Neural cell (in vitro differentiated cells): ENCODE results near the gene DNAH8. TPM values are rescaled to one million over a fixed set of nuclear protein-coding genes. Genes with fewer than 3 reads are reported as not detected.
"Not testable (repeated sequence)": the region's sequence is repeated elsewhere in the genome, so short reads cannot be mapped to it uniquely, and the experiment has no call there.

ENCODE experiments used
- H2AFZ ChIP-seq: fragments of 200-600, 300-800 bp; sonication (generic), shearing (Covaris generic); 2 replicates; pipeline ENCODE4 v1.6.0; 2014; ENCODE audit warnings: low read depth, mild to moderate bottlenecking, antibody characterized with exemption, low read length, moderate library complexity
- H3F3A ChIP-seq: fragments of 200-600 bp; shearing (Covaris generic); 2 replicates; pipeline ENCODE4 v1.6.1; 2016; ENCODE audit warnings: mild to moderate bottlenecking, moderate library complexity, mixed read lengths, antibody characterized with exemption, low read length; ENCODE audit not compliant: insufficient read depth, poor library complexity, severe bottlenecking
- H3K27ac ChIP-seq: fragments of 200-600, 300-800 bp; sonication (generic), shearing (Covaris generic); 2 replicates; pipeline ENCODE4 v1.5.1; 2014; ENCODE audit warnings: mild to moderate bottlenecking, low read length, moderate library complexity
- H3K27me3 ChIP-seq: fragments of 300-800, 200-600 bp; sonication (generic), shearing (Covaris generic); 2 replicates; pipeline ENCODE4 v1.6.0; 2014; ENCODE audit warnings: mild to moderate bottlenecking, low read depth, low read length, moderate library complexity; ENCODE audit not compliant: insufficient read depth
- H3K36me3 ChIP-seq: fragments of 300-800, 200-600 bp; sonication (generic), shearing (Covaris generic); 2 replicates; pipeline ENCODE4 v1.5.1; 2014; ENCODE audit warnings: mild to moderate bottlenecking, antibody characterized with exemption, low read length, moderate library complexity; ENCODE audit not compliant: insufficient read depth
- H3K4me2 ChIP-seq: fragments of 300-800, 200-600 bp; sonication (generic), shearing (Covaris generic); 2 replicates; pipeline ENCODE4 v1.6.0; 2014; ENCODE audit warnings: mild to moderate bottlenecking, low read length
- H3K4me3 ChIP-seq: fragments of 300-800, 200-600 bp; sonication (generic), shearing (Covaris generic); 2 replicates; pipeline ENCODE4 v1.5.1; 2014; ENCODE audit warnings: mild to moderate bottlenecking, low read length, moderate library complexity
- H3K79me2 ChIP-seq: fragments of 200-600 bp; shearing (Covaris generic); replicated peaks from 2 replicates; pipeline ENCODE4 v1.6.0; 2014; ENCODE audit warnings: mild to moderate bottlenecking, low read length, moderate library complexity; ENCODE audit not compliant: insufficient read depth
- H3K9ac ChIP-seq: fragments of 300-800, 200-600 bp; sonication (generic), shearing (Covaris generic); 2 replicates; pipeline ENCODE4 v1.6.1; 2016; ENCODE audit warnings: mild to moderate bottlenecking, low read length, mixed read lengths
- H3K9me2 ChIP-seq: fragments of 200-600 bp; shearing (Covaris generic); 2 replicates; pipeline ENCODE4 v1.6.1; 2016; ENCODE audit warnings: mild to moderate bottlenecking, low read length, mixed read lengths; ENCODE audit not compliant: insufficient read depth
- H3K9me3 ChIP-seq: fragments of 200-600, 300-800 bp; sonication (generic), shearing (Covaris generic); 2 replicates; pipeline ENCODE4 v1.6.1; 2016; ENCODE audit warnings: mild to moderate bottlenecking, mixed run types, low read length, moderate library complexity, mixed read lengths
- H4K20me1 ChIP-seq: fragments of 200-600 bp; shearing (Covaris generic); 2 replicates; pipeline ENCODE4 v1.6.1; 2016; ENCODE audit warnings: mild to moderate bottlenecking, mixed run types; ENCODE audit not compliant: insufficient read depth
- EP300 ChIP-seq: fragments of 450-650 bp; conservative IDR thresholded peaks from 2 replicates; pipeline ENCODE4 v1.6.1; 2014; ENCODE audit warnings: antibody characterized with exemption, mild to moderate bottlenecking, moderate library complexity; ENCODE audit not compliant: poor library complexity, severe bottlenecking
- EZH2 ChIP-seq: fragments of 200-600, 300-800 bp; shearing (Covaris generic), sonication (generic); IDR thresholded peaks from 2 replicates; pipeline ENCODE4 v1.6.1; 2014; ENCODE audit warnings: antibody characterized with exemption, low read length, borderline replicate concordance, mild to moderate bottlenecking; ENCODE audit not compliant: insufficient read depth, poor library complexity, severe bottlenecking
- MXI1 ChIP-seq: fragments of 450-650 bp; conservative IDR thresholded peaks from 2 replicates; pipeline ENCODE4 v1.6.1; 2014; ENCODE audit warnings: antibody characterized with exemption, mild to moderate bottlenecking; ENCODE audit not compliant: poor library complexity, severe bottlenecking
- POLR2AphosphoS5 ChIP-seq: IDR thresholded peaks from 2 replicates; pipeline ENCODE4 v1.6.1; 2012
- RAD21 ChIP-seq: fragments of 450-650 bp; conservative IDR thresholded peaks from 2 replicates; pipeline ENCODE4 v1.6.1; 2014; ENCODE audit warnings: antibody characterized with exemption, mild to moderate bottlenecking, moderate library complexity
- REST ChIP-seq: IDR thresholded peaks from 2 replicates; pipeline ENCODE4 v1.6.1; 2012; ENCODE audit warnings: borderline replicate concordance
- SMC3 ChIP-seq: fragments of 450-650 bp; conservative IDR thresholded peaks from 2 replicates; pipeline ENCODE4 v1.6.1; 2014; ENCODE audit warnings: antibody characterized with exemption, mild to moderate bottlenecking, moderate library complexity; ENCODE audit not compliant: poor library complexity
- TAF1 ChIP-seq: IDR thresholded peaks from 2 replicates; pipeline ENCODE4 v1.6.1; 2012; ENCODE audit warnings: low read depth
- polyA plus RNA-seq: library from polyadenylated mRNA; depleted of rRNA; stranded (reverse); fragments of >200 nt; gene quantifications from 2 replicates; pipeline ENCODE4 v1.2.3, GENCODE V29; 2014
- TF ChIP-seq, protein P1 (sequence below): fragments of 450-650 bp; IDR thresholded peaks from 2 replicates; pipeline ENCODE4 v1.5.1; 2014; ENCODE audit warnings: antibody characterized with exemption, mild to moderate bottlenecking, moderate library complexity; ENCODE audit not compliant: poor library complexity, severe bottlenecking

Gene DNAH8
- polyA plus RNA-seq, 1 donor from 2014 or later = 0.07 TPM

DNA sequence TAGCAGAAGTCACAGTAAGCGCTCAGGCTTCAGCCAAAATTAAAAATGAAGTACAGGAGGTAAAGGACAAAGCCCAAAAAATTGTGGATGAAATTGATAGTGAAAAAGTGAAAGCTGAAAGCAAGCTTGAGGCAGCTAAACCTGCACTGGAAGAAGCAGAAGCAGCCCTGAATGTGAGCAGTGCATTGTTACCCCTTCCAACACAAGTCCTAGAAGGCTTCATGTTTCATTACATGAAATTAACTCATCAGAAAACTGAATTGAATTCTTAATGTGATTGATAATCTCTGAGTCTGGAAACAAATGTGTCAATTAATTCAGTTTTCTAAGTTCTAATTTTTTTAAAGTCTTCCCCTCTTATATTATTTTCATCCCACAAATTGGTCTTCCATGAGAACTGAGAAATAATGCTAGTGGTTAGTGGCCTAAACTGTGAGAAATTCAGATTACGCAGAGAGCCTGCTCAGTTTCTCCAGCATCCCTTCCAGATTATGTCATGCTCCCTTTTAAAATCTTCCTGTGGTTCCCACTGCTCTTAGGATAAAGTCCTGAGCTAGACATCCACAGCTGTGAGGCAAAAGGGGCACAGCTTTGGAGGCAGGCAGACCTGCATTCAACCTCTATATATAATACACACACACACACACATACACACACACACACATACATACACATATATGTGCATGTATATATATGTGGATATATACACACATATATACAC is 200.3 kb downstream of the DNAH8 start:
- TF ChIP-seq RAD21 (no peak), POLR2AphosphoS5 (no peak), EZH2 (no peak)

DNA sequence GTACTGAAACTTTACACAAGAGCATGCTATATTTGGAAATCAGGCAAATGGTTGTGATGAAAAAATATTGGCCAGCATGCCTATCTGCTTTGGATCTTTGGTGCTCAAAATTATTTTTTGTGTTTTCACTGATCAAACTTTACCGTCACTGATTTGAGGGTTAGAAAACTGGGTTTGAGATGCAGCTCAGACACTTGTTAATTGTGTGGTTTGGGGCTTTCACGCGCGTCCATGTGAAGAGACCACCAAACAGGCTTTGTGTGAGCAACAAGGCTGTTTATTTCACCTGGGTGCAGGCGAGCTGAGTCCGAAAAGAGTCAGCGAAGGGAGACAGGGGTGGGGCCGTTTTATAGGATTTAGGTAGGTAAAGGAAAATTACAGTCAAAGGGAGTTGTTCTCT is 206.4 kb downstream of the DNAH8 start:
- H3K9me2 ChIP-seq, H3F3A ChIP-seq, H2AFZ ChIP-seq, H3K36me3 ChIP-seq, H3K4me3 ChIP-seq, H3K9me3 ChIP-seq, H3K27me3 ChIP-seq, H3K27ac ChIP-seq, H3K9ac ChIP-seq, H3K79me2 ChIP-seq, H4K20me1 ChIP-seq, H3K4me2 ChIP-seq: not testable (repeated sequence)

More for the DNA sequence above, 200.3 kb downstream of the DNAH8 start:
- no peaks in the 10 kb centered on the region for H3K9me2 ChIP-seq
- H4K20me1 ChIP-seq = no peaks in the 10 kb centered on the region
- no peak overlapping the region for H3K9ac ChIP-seq
- H3K4me2 ChIP-seq = no peak overlapping the region
- H3K27ac ChIP-seq = no peak overlapping the region
- no peaks in the 10 kb centered on the region for H3K36me3 ChIP-seq
- H2AFZ ChIP-seq = no peak overlapping the region
- H3K9me3 ChIP-seq = no peaks in the 10 kb centered on the region
- no peaks in the 10 kb centered on the region for H3F3A ChIP-seq
- no peaks in the 10 kb centered on the region for H3K79me2 ChIP-seq
- no peaks in the 10 kb centered on the region for H3K27me3 ChIP-seq
- no peak overlapping the region for H3K4me3 ChIP-seq

DNA sequence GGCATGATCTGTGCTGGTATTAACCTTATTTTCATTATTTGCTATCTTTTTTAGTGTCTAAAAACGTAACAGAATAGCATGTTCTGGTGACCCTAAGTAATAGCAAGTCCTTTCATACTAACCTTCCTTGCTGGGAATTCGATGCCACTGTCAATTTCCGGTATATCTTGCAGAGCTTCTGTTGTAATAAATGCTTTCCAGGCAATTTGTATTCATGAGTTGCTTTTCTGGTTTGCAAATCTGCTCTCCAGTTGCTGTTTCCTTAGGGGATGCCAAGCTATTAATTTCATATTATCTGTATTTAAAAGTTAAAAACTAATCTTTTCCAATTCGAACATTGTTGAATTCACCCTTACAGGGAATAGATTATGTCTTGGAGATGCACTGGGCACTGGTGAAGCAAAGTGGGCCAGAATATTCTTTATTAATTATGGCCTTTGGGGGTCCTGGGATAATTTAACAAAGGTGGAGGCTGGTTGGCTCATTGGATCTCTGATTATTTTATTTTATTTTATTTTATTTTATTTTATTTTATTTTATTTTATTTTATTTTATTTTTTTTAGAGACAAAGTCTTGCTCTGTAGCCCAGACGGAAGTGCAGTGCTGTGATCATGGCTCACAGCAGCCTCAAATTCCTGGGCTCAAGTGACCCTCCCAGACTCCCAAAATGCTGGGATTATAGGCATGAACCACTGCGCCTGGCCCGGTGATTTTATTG is 209.8 kb downstream of the DNAH8 start:
- H3K9me3 ChIP-seq = no peaks in the 10 kb centered on the region
- no peaks in the 10 kb centered on the region for H3K27me3 ChIP-seq
- no peaks in the 10 kb centered on the region for H3F3A ChIP-seq
- no peak for TF ChIP-seq EP300
- TF ChIP-seq, protein P1, sequence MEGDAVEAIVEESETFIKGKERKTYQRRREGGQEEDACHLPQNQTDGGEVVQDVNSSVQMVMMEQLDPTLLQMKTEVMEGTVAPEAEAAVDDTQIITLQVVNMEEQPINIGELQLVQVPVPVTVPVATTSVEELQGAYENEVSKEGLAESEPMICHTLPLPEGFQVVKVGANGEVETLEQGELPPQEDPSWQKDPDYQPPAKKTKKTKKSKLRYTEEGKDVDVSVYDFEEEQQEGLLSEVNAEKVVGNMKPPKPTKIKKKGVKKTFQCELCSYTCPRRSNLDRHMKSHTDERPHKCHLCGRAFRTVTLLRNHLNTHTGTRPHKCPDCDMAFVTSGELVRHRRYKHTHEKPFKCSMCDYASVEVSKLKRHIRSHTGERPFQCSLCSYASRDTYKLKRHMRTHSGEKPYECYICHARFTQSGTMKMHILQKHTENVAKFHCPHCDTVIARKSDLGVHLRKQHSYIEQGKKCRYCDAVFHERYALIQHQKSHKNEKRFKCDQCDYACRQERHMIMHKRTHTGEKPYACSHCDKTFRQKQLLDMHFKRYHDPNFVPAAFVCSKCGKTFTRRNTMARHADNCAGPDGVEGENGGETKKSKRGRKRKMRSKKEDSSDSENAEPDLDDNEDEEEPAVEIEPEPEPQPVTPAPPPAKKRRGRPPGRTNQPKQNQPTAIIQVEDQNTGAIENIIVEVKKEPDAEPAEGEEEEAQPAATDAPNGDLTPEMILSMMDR = no peak
- no peak for TF ChIP-seq TAF1
- no peak for TF ChIP-seq EZH2
- no peak for TF ChIP-seq SMC3
- no peak for TF ChIP-seq RAD21
- no peak for TF ChIP-seq POLR2AphosphoS5
- TF ChIP-seq MXI1 = no peak
- no peak for TF ChIP-seq REST
- no peak overlapping the region for H3K4me3 ChIP-seq
- H2AFZ ChIP-seq = no peak overlapping the region
- no peaks in the 10 kb centered on the region for H3K79me2 ChIP-seq
- H3K4me2 ChIP-seq = no peak overlapping the region
- no peak overlapping the region for H3K9ac ChIP-seq
- no peak overlapping the region for H3K27ac ChIP-seq
- H3K9me2 ChIP-seq = no peaks in the 10 kb centered on the region
- H4K20me1 ChIP-seq = no peaks in the 10 kb centered on the region
- no peaks in the 10 kb centered on the region for H3K36me3 ChIP-seq
